Measurements from ENCODE around the gene CLIP3.
A peak's percentile ranks its signal among the peaks of the same experiment; 100 is the strongest.
"Not testable (repeated sequence)": the region's sequence is repeated elsewhere in the genome, so short reads cannot be mapped to it uniquely, and the experiment has no call there.

The CLIP3 gene

DNA sequence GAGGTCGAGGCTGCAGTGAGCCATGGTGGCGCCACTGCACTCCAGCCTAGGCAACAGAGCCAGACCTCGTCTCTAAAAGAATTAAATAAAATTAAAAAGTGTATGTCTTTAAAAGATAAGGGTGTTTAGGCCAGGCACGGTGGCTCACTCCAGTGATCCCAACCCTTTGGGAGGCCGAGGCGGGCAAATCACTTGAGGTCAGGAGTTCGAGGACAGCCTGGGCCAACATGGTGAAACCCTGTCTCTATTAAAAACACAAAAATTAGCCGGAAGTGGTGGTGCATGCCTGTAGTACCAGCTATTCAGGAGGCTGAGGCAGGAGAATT is 45.1 kb downstream of the CLIP3 start:
- no peak overlapping the region for H3K4me3 ChIP-seq (ENCODE audit: low read length)
- no peak for TF ChIP-seq ZNF274 (IDR thresholded peaks at IDR 0.05; ENCODE audit: low read depth, low read length)

GRCh38 chr19:35986664-35987570 is 45.8 kb downstream of the CLIP3 start:
- TF ChIP-seq ZNF274 (IDR thresholded peaks at IDR 0.05; ENCODE audit: low read depth, low read length), result no peak
- peak overlapping the region; percentile 48 for H3K4me3 ChIP-seq (ENCODE audit: low read length)

GRCh38 chr19:35986111-35986510 is 46.6 kb downstream of the CLIP3 start:
- TF ChIP-seq ZNF274 (IDR thresholded peaks at IDR 0.05; ENCODE audit: low read depth, low read length), result no peak
- H3K4me3 ChIP-seq (ENCODE audit: low read length), result no peak overlapping the region

DNA sequence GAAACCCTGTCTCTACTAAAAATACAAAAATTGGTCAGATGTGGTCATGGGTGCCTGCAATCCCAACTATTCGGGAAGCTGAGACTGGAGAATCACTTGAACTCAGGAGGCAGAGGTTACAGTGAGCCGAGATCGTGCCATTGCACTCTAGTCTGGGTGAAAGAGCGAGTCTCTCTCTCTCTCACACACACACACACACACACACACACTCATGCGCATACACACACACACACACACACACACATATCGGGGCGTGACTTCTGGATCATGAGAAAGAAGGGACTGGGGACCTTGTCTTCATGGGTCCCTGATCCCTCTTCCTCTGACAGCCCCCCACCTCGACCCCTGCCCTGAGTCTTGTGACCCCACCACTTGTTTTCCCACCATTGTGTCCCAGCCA is 49.5 kb downstream of the CLIP3 start:
- H3K4me3 ChIP-seq (ENCODE audit: low read length), result no peak overlapping the region
- no peak for TF ChIP-seq ZNF274 (IDR thresholded peaks at IDR 0.05; ENCODE audit: low read depth, low read length)

DNA sequence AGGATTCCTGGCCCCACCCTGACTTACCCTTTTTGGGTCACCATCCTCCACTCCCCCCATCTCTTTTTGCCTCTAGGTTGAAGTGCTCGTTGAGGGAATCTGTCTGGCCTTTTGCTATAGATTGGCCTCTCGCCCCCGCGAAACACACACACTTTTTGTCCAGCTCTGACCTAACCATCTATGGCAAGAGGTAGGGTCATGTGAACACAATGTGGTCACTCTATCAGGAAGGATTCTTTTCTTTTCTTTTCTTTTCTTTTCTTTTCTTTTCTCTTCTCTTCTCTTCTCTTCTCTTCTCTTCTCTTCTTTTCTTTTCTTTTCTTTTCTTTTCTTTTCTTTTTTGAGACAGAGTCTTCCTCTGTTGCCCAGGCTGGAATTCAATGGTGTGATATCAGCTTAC is 51.7 kb downstream of the CLIP3 start:
- not testable (repeated sequence) for H3K4me3 ChIP-seq (ENCODE audit: low read length)

DNA sequence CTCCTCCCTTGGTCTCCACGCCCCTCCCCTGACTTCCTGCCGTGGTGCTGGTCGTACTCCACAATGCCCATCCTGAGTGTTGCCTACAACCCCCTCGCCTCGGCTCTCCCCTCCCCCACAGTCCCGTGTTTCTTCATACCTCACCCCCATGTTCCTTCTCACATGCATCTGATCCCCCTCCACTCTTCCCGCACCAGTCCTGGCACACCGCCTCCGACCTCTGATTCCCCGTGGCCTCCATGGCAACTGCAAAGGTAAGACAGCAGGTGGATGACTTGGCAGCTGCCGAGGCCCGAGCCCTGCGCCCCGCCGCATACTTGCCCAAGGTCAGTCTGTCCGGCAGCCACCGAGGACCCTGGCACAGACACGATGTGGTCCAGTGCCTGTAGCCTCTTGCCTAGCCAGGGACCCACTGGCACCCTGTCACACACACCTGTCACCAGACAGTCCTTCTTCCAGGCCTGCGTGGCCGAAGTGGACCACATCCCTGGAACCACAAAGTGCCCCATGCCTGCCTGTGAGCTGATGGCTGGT is 53.8 kb downstream of the CLIP3 start:
- no peak for TF ChIP-seq ZNF274 (IDR thresholded peaks at IDR 0.05; ENCODE audit: low read depth, low read length)
- no peak overlapping the region for H3K4me3 ChIP-seq (ENCODE audit: low read length)

- no peak for TF ChIP-seq ZNF274 (IDR thresholded peaks at IDR 0.05; ENCODE audit: low read depth, low read length)
- H3K4me3 ChIP-seq (ENCODE audit: low read length), result no peak overlapping the region
Measured at GRCh38 chr19:35978271-35978670, 54.4 kb downstream of the CLIP3 start.

DNA sequence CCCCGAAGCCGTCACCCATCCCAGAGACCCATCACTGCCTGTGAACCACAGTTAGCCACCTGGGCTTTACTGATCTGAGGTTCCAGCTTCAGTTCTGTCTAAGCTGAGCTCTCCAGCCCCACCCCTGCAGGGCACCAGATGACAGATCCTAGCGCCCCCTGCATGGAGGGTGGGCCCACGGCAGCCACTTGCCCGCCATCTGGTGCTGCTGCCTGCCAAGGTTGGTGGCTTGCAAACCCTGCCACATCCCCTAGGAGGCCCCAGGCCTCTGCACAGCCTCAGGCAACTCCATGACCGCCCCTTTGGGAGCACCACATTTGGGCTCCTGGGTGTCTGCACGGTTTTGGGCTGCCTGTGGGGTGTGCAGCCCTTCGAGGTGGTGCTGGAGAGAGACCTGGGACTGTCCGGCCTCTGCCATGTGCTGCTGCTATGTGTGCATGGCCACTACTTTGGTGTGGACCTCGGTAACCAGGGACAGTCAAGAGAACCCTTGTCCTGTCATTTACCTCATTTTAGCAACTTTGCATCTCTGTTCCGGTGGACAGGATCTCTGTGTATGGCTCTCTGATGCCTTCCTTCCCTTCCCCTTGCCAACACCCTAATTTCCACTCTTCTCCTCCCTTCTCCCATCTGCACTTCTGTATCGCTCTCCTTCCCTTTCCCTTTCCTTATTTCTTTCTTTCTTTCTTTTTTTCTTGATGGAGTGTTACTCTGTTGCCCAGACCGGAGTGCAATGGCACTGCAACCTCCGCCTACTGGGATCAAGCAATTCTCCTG is 55.0 kb downstream of the CLIP3 start:
- no peak overlapping the region for H3K4me3 ChIP-seq (ENCODE audit: low read length)
- TF ChIP-seq ZNF274 (IDR thresholded peaks at IDR 0.05; ENCODE audit: low read depth, low read length), result no peak

DNA sequence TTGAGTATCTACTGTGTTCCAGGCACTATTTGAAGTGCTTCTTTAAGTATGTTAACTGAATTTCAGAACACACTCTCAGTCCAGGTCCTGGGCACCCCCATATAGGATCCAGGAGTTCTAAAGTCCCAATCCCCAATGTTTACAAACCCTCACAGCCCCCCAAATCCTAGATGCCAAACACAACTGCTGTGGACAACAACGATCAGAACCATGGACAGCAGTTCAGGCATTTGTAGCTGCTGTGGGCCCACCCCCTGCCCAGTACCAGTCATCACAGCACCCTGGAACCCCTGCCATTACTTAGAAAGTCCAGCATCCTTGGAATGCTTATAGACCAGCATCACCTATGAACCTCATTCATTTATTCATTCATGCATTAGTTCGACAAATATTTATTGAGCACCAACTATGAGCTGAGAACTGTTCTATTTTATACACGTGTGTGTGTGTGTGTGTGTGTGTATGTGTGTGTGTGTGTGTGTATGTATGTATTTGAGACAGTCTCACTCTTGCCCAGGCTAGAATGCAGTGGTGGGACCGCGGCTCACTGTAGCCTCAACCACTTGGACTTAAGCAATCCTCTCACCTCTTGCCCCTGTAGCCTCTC is 57.0 kb downstream of the CLIP3 start:
- TF ChIP-seq ZNF274 (IDR thresholded peaks at IDR 0.05; ENCODE audit: low read depth, low read length), result no peak
- H3K4me3 ChIP-seq (ENCODE audit: low read length), result no peak overlapping the region

- H3K4me3 ChIP-seq (ENCODE audit: low read length), result no peak overlapping the region
- TF ChIP-seq ZNF274 (IDR thresholded peaks at IDR 0.05; ENCODE audit: low read depth, low read length), result no peak
Measured at GRCh38 chr19:35973487-35973886, 59.2 kb downstream of the CLIP3 start.

GRCh38 chr19:35966771-35967170 is 65.9 kb downstream of the CLIP3 start:
- no peak overlapping the region for H3K4me3 ChIP-seq (ENCODE audit: low read length)
- no peak for TF ChIP-seq ZNF274 (IDR thresholded peaks at IDR 0.05; ENCODE audit: low read depth, low read length)

All from GM08714 (cell line).